ENCODE results near the gene POU2AF3. TPM values are rescaled to one million over a fixed set of nuclear protein-coding genes. Genes with fewer than 3 reads are reported as not detected.

POU2AF3 gene
- polyA plus RNA-seq, 1 of the 3 experiments (the other 2 are of a cell fraction): 0.07 TPM

GRCh38 chr11:111342329-111342728, 44.0 kb downstream of the POU2AF3 start:
- ChIA-PET POLR2A (no interaction called here), CTCF (interaction anchor here (0.7 to 2.6 kb wide), 3 partner anchors 8 to 60 kb away, joined by 3 to 8 read pairs (median 7); no protein-coding TSS in a partner anchor)
- TF ChIP-seq JUND (IDR thresholded peaks at IDR 0.05): no peak
- TF ChIP-seq TAF1 (IDR thresholded peaks at IDR 0.05; ENCODE audit: borderline replicate concordance, low read depth, low read length): no peak
- TF ChIP-seq RCOR1 (IDR thresholded peaks at IDR 0.05; ENCODE audit: low read length): no peak
- no peak for TF ChIP-seq TEAD4 (IDR thresholded peaks at IDR 0.05; ENCODE audit: borderline replicate concordance, insufficient read depth)
- TF ChIP-seq TCF12 (IDR thresholded peaks at IDR 0.05): no peak
- TF ChIP-seq MXI1 (IDR thresholded peaks at IDR 0.05; ENCODE audit: low read depth, low read length): no peak
- TF ChIP-seq EP300 (IDR thresholded peaks at IDR 0.05; ENCODE audit: borderline replicate concordance in 1 of 2, low read depth in 1 of 2, low read length in 1 of 2): no peak
- no peak for TF ChIP-seq EZH2phosphoT487 (IDR thresholded peaks at IDR 0.05; ENCODE audit: borderline replicate concordance, low read depth)
- TF ChIP-seq, protein P1, sequence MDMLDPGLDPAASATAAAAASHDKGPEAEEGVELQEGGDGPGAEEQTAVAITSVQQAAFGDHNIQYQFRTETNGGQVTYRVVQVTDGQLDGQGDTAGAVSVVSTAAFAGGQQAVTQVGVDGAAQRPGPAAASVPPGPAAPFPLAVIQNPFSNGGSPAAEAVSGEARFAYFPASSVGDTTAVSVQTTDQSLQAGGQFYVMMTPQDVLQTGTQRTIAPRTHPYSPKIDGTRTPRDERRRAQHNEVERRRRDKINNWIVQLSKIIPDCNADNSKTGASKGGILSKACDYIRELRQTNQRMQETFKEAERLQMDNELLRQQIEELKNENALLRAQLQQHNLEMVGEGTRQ (IDR thresholded peaks at IDR 0.05; ENCODE audit: borderline replicate concordance, low read depth, low read length): no peak
- no peak for TF ChIP-seq FOXM1 (IDR thresholded peaks at IDR 0.05; ENCODE audit: low read depth)
- TF ChIP-seq SIN3A (IDR thresholded peaks at IDR 0.05; ENCODE audit: borderline replicate concordance, low read depth, low read length): no peak
- TF ChIP-seq IRF3 (IDR thresholded peaks at IDR 0.05; ENCODE audit: low read depth, low read length): no peak
- Histone ChIP-seq H3K27ac (ENCODE audit: low read depth in 2 of 2, low read length in 1 of 2) (no peak overlapping the region), H3K4me1 (ENCODE audit: control insufficient read depth in 1 of 2, insufficient read depth in 2 of 2, low read depth in 1 of 2, low read length in 1 of 2) (peaks cover 0 to 2% of the 10 kb centered on the region in 2 experiments; a peak in 1 of 4 replicates), H3K9me2 (no peaks in the 10 kb centered on the region), H3F3A (replicated peaks; ENCODE audit: insufficient read depth) (no peaks in the 10 kb centered on the region), H3K4me2 (no peak overlapping the region), H3K27me3 (ENCODE audit: insufficient read depth) (no peaks in the 10 kb centered on the region), H3K9ac (no peak overlapping the region), H3K36me3 (replicated peaks in 1 of 2; ENCODE audit: control insufficient read depth in 1 of 2, insufficient read depth in 2 of 2, low read length in 1 of 2) (no peaks in the 10 kb centered on the region), H3K79me2 (ENCODE audit: insufficient read depth) (no peaks in the 10 kb centered on the region), H3K4me3 (ENCODE audit: low read depth in 2 of 2, low read length in 1 of 2) (no peak overlapping the region), H3K9me3 (0 out of 2 replicates have a peak, but pooled peaks cover 3% of the 10 kb centered on the region), H4K20me1 (ENCODE audit: insufficient read depth) (no peaks in the 10 kb centered on the region), H2AFZ (ENCODE audit: low read depth) (no peak overlapping the region)
- no peak for DNase-seq
- WGBS (ENCODE audit: low lambda C conversion rate): 70% methylated on average over 3 of the region's 3 CpGs

GRCh38 chr11:111344032-111344431, 45.7 kb downstream of the POU2AF3 start:
- Histone ChIP-seq H3K36me3 (replicated peaks in 1 of 2; ENCODE audit: control insufficient read depth in 1 of 2, insufficient read depth in 2 of 2, low read length in 1 of 2) (no peaks in the 10 kb centered on the region), H3K4me3 (ENCODE audit: low read depth in 2 of 2, low read length in 1 of 2) (no peak overlapping the region), H3K9me3 (peaks cover 3% of the 10 kb centered on the region; the same call in 1 of the 2 replicates), H3F3A (replicated peaks; ENCODE audit: insufficient read depth) (no peaks in the 10 kb centered on the region), H3K9ac (no peak overlapping the region), H3K9me2 (no peaks in the 10 kb centered on the region), H3K79me2 (ENCODE audit: insufficient read depth) (no peaks in the 10 kb centered on the region), H3K4me1 (ENCODE audit: control insufficient read depth in 1 of 2, insufficient read depth in 2 of 2, low read depth in 1 of 2, low read length in 1 of 2) (no peaks in the 10 kb centered on the region), H4K20me1 (ENCODE audit: insufficient read depth) (no peaks in the 10 kb centered on the region), H2AFZ (ENCODE audit: low read depth) (no peak overlapping the region), H3K27me3 (ENCODE audit: insufficient read depth) (no peaks in the 10 kb centered on the region), H3K27ac (ENCODE audit: low read depth in 2 of 2, low read length in 1 of 2) (no peak overlapping the region), H3K4me2 (no peak overlapping the region)
- POLR2A ChIA-PET: no interaction called here
- WGBS (ENCODE audit: low lambda C conversion rate): 70% methylated on average over 3 of the region's 3 CpGs
- CTCF ChIA-PET: interaction anchor here (0.7 to 2.6 kb wide), 3 partner anchors 10 to 61 kb away, joined by 3 to 8 read pairs (median 7); no protein-coding TSS in a partner anchor
- DNase-seq: no peak
- no peak for TF ChIP-seq MEF2A (IDR thresholded peaks at IDR 0.05; ENCODE audit: borderline replicate concordance, low read depth)
- TF ChIP-seq SMC3 (IDR thresholded peaks at IDR 0.05; ENCODE audit: low read depth, low read length): no peak
- no peak for TF ChIP-seq CTCF (IDR thresholded peaks at IDR 0.05)
- TF ChIP-seq FOSL2 (IDR thresholded peaks at IDR 0.05; ENCODE audit: borderline replicate concordance, low read depth): no peak
- TF ChIP-seq, protein P2, sequence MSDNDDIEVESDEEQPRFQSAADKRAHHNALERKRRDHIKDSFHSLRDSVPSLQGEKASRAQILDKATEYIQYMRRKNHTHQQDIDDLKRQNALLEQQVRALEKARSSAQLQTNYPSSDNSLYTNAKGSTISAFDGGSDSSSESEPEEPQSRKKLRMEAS (IDR thresholded peaks at IDR 0.05; ENCODE audit: low read depth): no peak
- TF ChIP-seq PBX3 (IDR thresholded peaks at IDR 0.05): no peak
- no peak for TF ChIP-seq EP300 (IDR thresholded peaks at IDR 0.05; ENCODE audit: borderline replicate concordance in 1 of 2, low read depth in 1 of 2, low read length in 1 of 2)
- no peak for TF ChIP-seq TCF12 (IDR thresholded peaks at IDR 0.05)
- TF ChIP-seq, protein P3, sequence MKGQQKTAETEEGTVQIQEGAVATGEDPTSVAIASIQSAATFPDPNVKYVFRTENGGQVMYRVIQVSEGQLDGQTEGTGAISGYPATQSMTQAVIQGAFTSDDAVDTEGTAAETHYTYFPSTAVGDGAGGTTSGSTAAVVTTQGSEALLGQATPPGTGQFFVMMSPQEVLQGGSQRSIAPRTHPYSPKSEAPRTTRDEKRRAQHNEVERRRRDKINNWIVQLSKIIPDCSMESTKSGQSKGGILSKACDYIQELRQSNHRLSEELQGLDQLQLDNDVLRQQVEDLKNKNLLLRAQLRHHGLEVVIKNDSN (IDR thresholded peaks at IDR 0.05; ENCODE audit: borderline replicate concordance, low read depth): no peak
- TF ChIP-seq, protein P1 (IDR thresholded peaks at IDR 0.05; ENCODE audit: borderline replicate concordance, low read depth, low read length): no peak
- no peak for TF ChIP-seq GATA2 (CRISPR knock-in tag; IDR thresholded peaks at IDR 0.05)
- no peak for TF ChIP-seq SIN3A (IDR thresholded peaks at IDR 0.05; ENCODE audit: borderline replicate concordance, low read depth, low read length)
- no peak for TF ChIP-seq ELF1 (IDR thresholded peaks at IDR 0.05)
- no peak for TF ChIP-seq RCOR1 (IDR thresholded peaks at IDR 0.05; ENCODE audit: low read length)

All from SK-N-SH (cell line).